Measurements from ENCODE around the gene PPP1R14C.
A peak's percentile ranks its signal among the peaks of the same experiment; 100 is the strongest.

PPP1R14C gene

GRCh38 chr6:150195996-150196417 lies 53.2 kb downstream of the PPP1R14C start:
- DNase-seq (ENCODE audit: low spot score): peak; percentile 62

- no peak for DNase-seq (ENCODE audit: low spot score)
These were observed 54.3 kb downstream of the PPP1R14C start for GRCh38 chr6:150196942-150197745.

GRCh38 chr6:150198532-150198931 lies 55.7 kb downstream of the PPP1R14C start:
- DNase-seq (ENCODE audit: low spot score): no peak

GRCh38 chr6:150199241-150199640 lies 56.4 kb downstream of the PPP1R14C start:
- DNase-seq (ENCODE audit: low spot score): no peak

GRCh38 chr6:150200428-150201100 lies 57.7 kb downstream of the PPP1R14C start:
- peak; percentile 42 for DNase-seq (ENCODE audit: low spot score)

- DNase-seq (ENCODE audit: low spot score): peak; percentile 39
These were observed 58.4 kb downstream of the PPP1R14C start for GRCh38 chr6:150201285-150201684.

GRCh38 chr6:150201772-150202329 lies 59.0 kb downstream of the PPP1R14C start:
- DNase-seq (ENCODE audit: low spot score): peak; percentile 77

- no peak for DNase-seq (ENCODE audit: low spot score)
These were observed 59.6 kb downstream of the PPP1R14C start for GRCh38 chr6:150202404-150202803.

GRCh38 chr6:150202934-150203333 lies 60.1 kb downstream of the PPP1R14C start:
- DNase-seq (ENCODE audit: low spot score): no peak

- DNase-seq (ENCODE audit: low spot score): no peak
These were observed 60.5 kb downstream of the PPP1R14C start for GRCh38 chr6:150203378-150203777.

GRCh38 chr6:150203871-150204545 lies 61.2 kb downstream of the PPP1R14C start:
- DNase-seq (ENCODE audit: low spot score): no peak

GRCh38 chr6:150204705-150205472 lies 62.0 kb downstream of the PPP1R14C start:
- no peak for DNase-seq (ENCODE audit: low spot score)

- no peak for DNase-seq (ENCODE audit: low spot score)
These were observed 65.2 kb downstream of the PPP1R14C start for GRCh38 chr6:150207931-150208570.

GRCh38 chr6:150208611-150209352 lies 65.9 kb downstream of the PPP1R14C start:
- no peak for DNase-seq (ENCODE audit: low spot score)

- no peak for DNase-seq (ENCODE audit: low spot score)
These were observed 66.6 kb downstream of the PPP1R14C start for GRCh38 chr6:150209415-150209814.

- DNase-seq (ENCODE audit: low spot score): no peak
These were observed 69.1 kb downstream of the PPP1R14C start for GRCh38 chr6:150211700-150212511.

GRCh38 chr6:150212778-150213177 lies 69.9 kb downstream of the PPP1R14C start:
- DNase-seq (ENCODE audit: low spot score): no peak

GRCh38 chr6:150213301-150213700 lies 70.5 kb downstream of the PPP1R14C start:
- DNase-seq (ENCODE audit: low spot score): no peak

- no peak for DNase-seq (ENCODE audit: low spot score)
These were observed 71.5 kb downstream of the PPP1R14C start for GRCh38 chr6:150214310-150214709.
